ENCODE results near the gene PDE1C.

DNA sequence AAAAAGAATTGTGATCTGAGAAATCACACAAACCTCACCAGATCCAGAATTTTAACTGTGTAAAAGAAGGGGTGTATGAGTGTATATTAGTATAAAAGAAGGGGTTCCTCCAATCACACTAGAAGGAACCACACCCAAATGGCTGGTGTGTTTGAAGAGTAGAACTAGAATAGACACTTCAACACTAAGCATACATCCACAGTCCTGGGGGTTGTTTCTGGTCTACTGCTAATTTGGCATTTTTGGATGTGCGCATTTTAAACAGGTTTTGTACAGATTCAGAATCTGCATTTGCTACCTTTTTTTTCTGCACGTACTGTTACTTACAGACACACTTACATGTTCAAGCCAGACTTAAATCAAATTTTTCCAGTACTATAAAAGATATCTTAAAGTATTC lies 64.6 kb downstream of the PDE1C start:
- TF ChIP-seq, protein P1, sequence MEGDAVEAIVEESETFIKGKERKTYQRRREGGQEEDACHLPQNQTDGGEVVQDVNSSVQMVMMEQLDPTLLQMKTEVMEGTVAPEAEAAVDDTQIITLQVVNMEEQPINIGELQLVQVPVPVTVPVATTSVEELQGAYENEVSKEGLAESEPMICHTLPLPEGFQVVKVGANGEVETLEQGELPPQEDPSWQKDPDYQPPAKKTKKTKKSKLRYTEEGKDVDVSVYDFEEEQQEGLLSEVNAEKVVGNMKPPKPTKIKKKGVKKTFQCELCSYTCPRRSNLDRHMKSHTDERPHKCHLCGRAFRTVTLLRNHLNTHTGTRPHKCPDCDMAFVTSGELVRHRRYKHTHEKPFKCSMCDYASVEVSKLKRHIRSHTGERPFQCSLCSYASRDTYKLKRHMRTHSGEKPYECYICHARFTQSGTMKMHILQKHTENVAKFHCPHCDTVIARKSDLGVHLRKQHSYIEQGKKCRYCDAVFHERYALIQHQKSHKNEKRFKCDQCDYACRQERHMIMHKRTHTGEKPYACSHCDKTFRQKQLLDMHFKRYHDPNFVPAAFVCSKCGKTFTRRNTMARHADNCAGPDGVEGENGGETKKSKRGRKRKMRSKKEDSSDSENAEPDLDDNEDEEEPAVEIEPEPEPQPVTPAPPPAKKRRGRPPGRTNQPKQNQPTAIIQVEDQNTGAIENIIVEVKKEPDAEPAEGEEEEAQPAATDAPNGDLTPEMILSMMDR (conservative IDR thresholded peaks at IDR 0.05 in 1 of 2, IDR thresholded peaks at IDR 0.05 in 1 of 2; ENCODE audit: low read depth in 1 of 2, low read length in 2 of 2): no peak
- TF ChIP-seq EZH2 (IDR thresholded peaks at IDR 0.05; ENCODE audit: low read length, missing control alignments): no peak
